SK-N-MC (cell line): Measurements from ENCODE around the gene TTLL7.

ENCODE experiments used
- EZH2 ChIP-seq: fragments of 200-600 bp; sonication (generic); IDR thresholded peaks from one replicate; pipeline ENCODE4 v1.6.1; 2017; ENCODE audit warnings: antibody characterized with exemption
- FOXP2 ChIP-seq: optimal IDR thresholded peaks from 2 replicates; pipeline ENCODE3; 2011; ENCODE audit warnings: mild to moderate bottlenecking, moderate library complexity; ENCODE audit not compliant: insufficient read depth; ENCODE audit errors: extremely low read length, control extremely low read depth
- POLR2AphosphoS5 ChIP-seq: IDR thresholded peaks from 2 replicates; pipeline ENCODE4 v1.6.1; 2012; ENCODE audit warnings: mild to moderate bottlenecking, low read depth, low read length, borderline replicate concordance

- no peak for TF ChIP-seq POLR2AphosphoS5
- no peak for TF ChIP-seq EZH2
- TF ChIP-seq FOXP2 = no peak
Observed at GRCh38 chr1:84021822-84022221, 22.9 kb upstream of the TTLL7 start.
